Aorta (tissue), 5 donors: Measurements from ENCODE around the gene NUAK2. TPM values are rescaled to one million over a fixed set of nuclear protein-coding genes. Genes with fewer than 3 reads are reported as not detected.

Experiments used
- ATAC-seq: fragments of 200-7000 bp; cut with Tn5 transposase; one replicate; pipeline ENCODE4 v1.9.1; 2022; ENCODE audit warnings: moderate library complexity; ENCODE audit not compliant: low FRiP score
- DNase-seq, 2 donors: peaks; one replicate each; pipeline ENCODE4 v3.0.0-alpha.2; 2020
- H3K27ac ChIP-seq, 2 donors: one replicate each; pipeline ENCODE4 v1.5.1; 2013; ENCODE audit warnings: low read length in 2 of 2, mild to moderate bottlenecking in 2 of 2, moderate library complexity in 2 of 2, control low read depth in 1 of 2, inconsistent platforms in 1 of 2, low read depth in 1 of 2
- H3K27me3 ChIP-seq, 2 donors: one replicate each; pipeline ENCODE4 v1.6.1; 2013; ENCODE audit warnings: control low read depth in 1 of 2, low read length in 1 of 2, mild to moderate bottlenecking in 1 of 2, moderate library complexity in 1 of 2; ENCODE audit not compliant: insufficient read depth in 2 of 2, control insufficient read depth in 1 of 2
- H3K36me3 ChIP-seq, 2 donors: one replicate each; pipeline ENCODE4 v1.6.1; 2013; ENCODE audit warnings: control low read depth in 1 of 2, low read length in 1 of 2, mild to moderate bottlenecking in 1 of 2; ENCODE audit not compliant: insufficient read depth in 2 of 2, control insufficient read depth in 1 of 2
- H3K4me1 ChIP-seq, 2 donors: one replicate each; pipeline ENCODE4 v1.6.1; 2013; ENCODE audit warnings: low read length in 2 of 2, control low read depth in 1 of 2, mild to moderate bottlenecking in 1 of 2, moderate library complexity in 1 of 2; ENCODE audit not compliant: insufficient read depth in 2 of 2, control insufficient read depth in 1 of 2
- H3K4me3 ChIP-seq, 2 donors: one replicate each; pipeline ENCODE4 v1.5.1; 2013; ENCODE audit warnings: low read length in 2 of 2, control low read depth in 1 of 2, mild to moderate bottlenecking in 1 of 2
- H3K9me3 ChIP-seq: one replicate; pipeline ENCODE4 v1.6.1; 2013; ENCODE audit warnings: mild to moderate bottlenecking, low read length; ENCODE audit not compliant: control insufficient read depth
- WGBS, 2 donors: extraction: QIAGEN DNeasy Blood & Tissue Kit; methylation state at CpG; one replicate each; pipeline ENCODE4 v1.1.7; 2013; 5-methylcytosine and 5-hydroxymethylcytosine counted together
- intact Hi-C, 2 donors: fragments of 100-400 bp; cut with DNase I; formaldehyde crosslinking; loops; one replicate each; pipeline versions ENCODE4 v1.14.2 to v1.15.0; 2022
- polyA plus RNA-seq, 2 donors: library from polyadenylated mRNA; stranded (reverse); fragments of 200-250 nt; gene quantifications; one replicate each; pipeline ENCODE4 v1.2.3, GENCODE V29; 2013
- total RNA-seq, 2 donors: library from RNA; stranded (reverse); fragmentation: NEBNext Ultra II Directional; extraction: Animal tissue kit (Norgen Biotek cat#: 25700); gene quantifications; one replicate each; pipeline ENCODE4 v1.2.1, GENCODE V29; 2021
- donor health status: healthy with polysubstance abuse.
- donor health status: Bipolar disorder and iron deficiency.
- donor health status: DM: no; HTN: no; CAD: no.
- donor health status: DM: no; HTN: no; CAD: no.
- donor health status: DM: yes; HTN: yes; CAD: no.

NUAK2 gene
- total and polyA plus RNA-seq, 4 donors: 0.49 to 3.0 (median 2.1) TPM

DNA sequence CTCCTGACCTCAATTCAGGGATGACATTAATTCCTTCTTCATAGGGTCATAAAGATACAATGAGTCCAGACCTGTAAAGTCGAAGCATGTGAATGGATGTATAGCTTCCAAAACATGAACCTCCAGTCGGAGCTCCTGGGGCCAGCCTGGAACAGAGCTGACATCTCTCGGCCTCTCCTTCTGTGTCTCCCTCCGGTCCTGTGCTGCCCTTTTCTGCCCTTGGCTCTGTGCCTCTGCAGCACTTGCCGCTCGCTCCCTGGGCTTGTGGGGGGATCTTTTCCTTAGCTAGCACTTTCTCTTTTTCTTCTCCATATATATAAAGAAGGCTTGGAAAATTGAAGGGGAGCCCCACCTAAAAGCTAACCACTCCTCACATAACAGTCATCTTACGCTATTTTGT is 51.3 kb downstream of the NUAK2 start:
- Histone ChIP-seq H3K27ac (no peak overlapping the region), H3K27me3 (no peaks in the 10 kb centered on the region), H3K4me3 (no peak overlapping the region), H3K4me1 (peaks cover 0 to 2% of the 10 kb centered on the region in 2 donors), H3K9me3 (no peaks in the 10 kb centered on the region), H3K36me3 (no peaks in the 10 kb centered on the region)
- no peak for ATAC-seq
- intact Hi-C loops: loop anchor here in 1 of 2 donors (10.0 kb wide), 1 partner anchor 165 kb away; no protein-coding TSS in a partner anchor
- DNase-seq: no peak
- WGBS, 2 donors: 78 to 85% methylated on average over 7 of the region's 7 CpGs

- peaks cover 0 to 2% of the 10 kb centered on the region in 2 donors for H3K4me1 ChIP-seq
- H3K4me3 ChIP-seq: no peak overlapping the region
- no peak for ATAC-seq
- 92 to 94% methylated on average over 8 of the region's 8 CpGs for WGBS, 2 donors
- no peak for DNase-seq
- no peaks in the 10 kb centered on the region for H3K9me3 ChIP-seq
- no peak overlapping the region for H3K27ac ChIP-seq
- no peaks in the 10 kb centered on the region for H3K36me3 ChIP-seq
- no peaks in the 10 kb centered on the region for H3K27me3 ChIP-seq
- intact Hi-C loops: loop anchor here in 1 of 2 donors (10.0 kb wide), 1 partner anchor 165 kb away; no protein-coding TSS in a partner anchor
These were observed 51.8 kb downstream of the NUAK2 start for GRCh38 chr1:205269711-205270110.

DNA sequence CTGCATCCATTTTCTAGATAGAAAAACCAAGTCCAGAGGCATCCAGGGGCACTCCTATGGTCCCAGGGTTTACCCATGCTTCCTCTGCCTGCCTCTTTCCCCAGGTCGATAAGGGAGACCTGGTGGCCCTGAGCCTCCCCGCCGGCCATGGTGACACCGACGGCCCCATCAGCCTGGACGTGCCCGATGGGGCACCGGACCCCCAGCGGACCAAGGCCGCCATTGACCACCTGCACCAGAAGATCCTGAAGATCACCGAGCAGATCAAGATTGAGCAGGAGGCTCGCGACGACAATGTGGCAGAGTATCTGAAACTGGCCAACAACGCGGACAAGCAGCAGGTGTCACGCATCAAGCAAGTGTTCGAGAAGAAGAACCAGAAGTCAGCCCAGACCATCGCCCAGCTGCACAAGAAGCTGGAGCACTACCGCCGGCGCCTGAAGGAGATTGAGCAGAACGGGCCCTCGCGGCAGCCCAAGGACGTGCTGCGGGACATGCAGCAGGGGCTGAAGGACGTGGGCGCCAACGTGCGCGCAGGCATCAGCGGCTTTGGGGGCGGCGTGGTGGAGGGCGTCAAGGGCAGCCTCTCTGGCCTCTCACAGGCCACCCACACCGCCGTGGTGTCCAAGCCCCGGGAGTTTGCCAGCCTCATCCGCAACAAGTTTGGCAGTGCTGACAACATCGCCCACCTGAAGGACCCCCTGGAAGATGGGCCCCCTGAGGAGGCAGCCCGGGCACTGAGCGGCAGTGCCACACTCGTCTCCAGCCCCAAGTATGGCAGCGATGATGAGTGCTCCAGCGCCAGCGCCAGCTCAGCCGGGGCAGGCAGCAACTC is 52.5 kb downstream of the NUAK2 start:
- DNase-seq: no peak
- H3K4me1 ChIP-seq: peaks cover 0 to 2% of the 10 kb centered on the region in 2 donors
- WGBS, 2 donors: 95 to 96% methylated on average over 48 of the region's 48 CpGs
- H3K27me3 ChIP-seq: no peaks in the 10 kb centered on the region
- H3K36me3 ChIP-seq: no peaks in the 10 kb centered on the region
- H3K27ac ChIP-seq: no peak overlapping the region
- intact Hi-C loops: no loop called here
- H3K4me3 ChIP-seq: no peak overlapping the region
- no peak for ATAC-seq
- H3K9me3 ChIP-seq: no peaks in the 10 kb centered on the region

DNA sequence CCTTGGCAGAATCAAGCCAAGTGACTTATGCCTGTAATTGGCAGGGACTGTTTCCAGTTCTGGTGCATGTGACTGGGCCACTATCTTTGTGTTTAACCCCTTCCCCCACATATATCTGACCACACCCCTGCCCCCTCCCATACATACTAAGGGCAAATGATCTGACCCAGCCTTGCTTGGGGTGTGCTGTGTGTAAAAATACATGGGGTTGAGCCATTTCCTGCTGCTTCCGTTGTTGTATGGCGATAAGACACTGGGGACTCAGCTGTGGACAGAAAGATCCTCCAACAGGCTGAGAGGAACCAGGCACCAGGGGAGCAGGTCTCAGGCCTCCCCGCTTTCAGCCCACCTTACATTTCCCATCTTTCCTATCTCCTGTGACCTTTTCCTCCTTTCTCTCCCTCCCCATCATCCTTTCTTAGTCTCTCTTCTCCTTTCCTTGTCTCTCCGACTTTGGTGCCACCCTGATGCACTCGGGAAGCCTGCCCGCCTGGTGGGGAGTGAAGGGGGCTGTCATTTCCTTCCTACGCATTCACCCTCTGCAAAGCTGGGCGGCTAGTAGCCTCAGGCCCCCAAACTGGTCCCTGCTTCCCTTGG is 54.1 kb downstream of the NUAK2 start:
- H3K4me3 ChIP-seq: no peak overlapping the region
- intact Hi-C loops: no loop called here
- H3K4me1 ChIP-seq: peaks cover 0 to 2% of the 10 kb centered on the region in 2 donors
- no peaks in the 10 kb centered on the region for H3K36me3 ChIP-seq
- no peak for DNase-seq
- 87 to 89% methylated on average over 8 of the region's 8 CpGs for WGBS, 2 donors
- H3K9me3 ChIP-seq: no peaks in the 10 kb centered on the region
- no peak for ATAC-seq
- H3K27me3 ChIP-seq: no peaks in the 10 kb centered on the region
- H3K27ac ChIP-seq: no peak overlapping the region

GRCh38 chr1:205266611-205267305 is 54.8 kb downstream of the NUAK2 start:
- ATAC-seq: no peak
- H3K36me3 ChIP-seq: no peaks in the 10 kb centered on the region

DNA sequence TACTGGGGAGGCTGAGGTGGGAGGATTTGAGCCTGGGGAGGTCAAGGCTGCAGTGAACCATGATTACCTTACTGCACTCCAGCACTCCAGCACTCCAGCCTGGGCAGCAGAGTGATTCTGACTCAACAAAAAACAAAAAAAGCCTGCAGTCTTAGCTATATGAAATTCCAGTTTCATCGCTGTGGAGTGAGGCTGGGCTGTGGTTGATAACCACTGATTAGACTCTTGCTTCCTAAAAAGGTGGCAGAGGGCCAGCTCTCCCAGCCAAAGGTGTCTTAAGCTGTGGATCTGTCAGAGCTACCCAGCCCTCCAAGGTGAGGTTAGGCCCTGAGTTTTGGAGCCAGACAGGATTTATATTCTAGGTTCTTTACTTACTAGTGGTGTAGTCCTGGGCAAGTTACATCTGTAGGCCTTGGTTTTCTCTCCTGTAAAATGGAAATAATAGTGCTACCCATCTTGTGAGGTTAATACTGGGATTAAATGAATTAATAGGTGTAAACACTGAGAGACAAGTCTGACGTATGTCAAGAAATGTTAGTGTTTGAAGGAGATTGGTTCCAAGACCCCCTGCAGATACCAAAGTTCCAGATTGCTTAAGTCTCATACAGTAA is 57.9 kb downstream of the NUAK2 start:
- Histone ChIP-seq H3K27ac (no peak overlapping the region), H3K4me3 (no peak overlapping the region), H3K9me3 (no peaks in the 10 kb centered on the region), H3K4me1 (no peaks in the 10 kb centered on the region), H3K36me3 (no peaks in the 10 kb centered on the region), H3K27me3 (no peaks in the 10 kb centered on the region)
- ATAC-seq (no peak), DNase-seq (no peak)
- intact Hi-C loops: no loop called here
- WGBS, 2 donors: 82 to 86% methylated on average over 2 of the region's 2 CpGs

More at GRCh38 chr1:205266611-205267305, 54.8 kb downstream of the NUAK2 start:
- DNase-seq: no peak
- no peaks in the 10 kb centered on the region for H3K9me3 ChIP-seq
- H3K27me3 ChIP-seq: no peaks in the 10 kb centered on the region
- peaks cover 0 to 2% of the 10 kb centered on the region in 2 donors for H3K4me1 ChIP-seq
- H3K27ac ChIP-seq: no peak overlapping the region
- WGBS, 2 donors: 78 to 84% methylated on average over 10 of the region's 10 CpGs
- H3K4me3 ChIP-seq: no peak overlapping the region
- intact Hi-C loops: no loop called here

GRCh38 chr1:205262731-205263171 is 58.8 kb downstream of the NUAK2 start:
- no peak overlapping the region for H3K4me3 ChIP-seq
- H3K9me3 ChIP-seq: no peaks in the 10 kb centered on the region
- no peaks in the 10 kb centered on the region for H3K27me3 ChIP-seq
- H3K36me3 ChIP-seq: no peaks in the 10 kb centered on the region
- H3K4me1 ChIP-seq: no peaks in the 10 kb centered on the region
- WGBS, 2 donors: 75 to 78% methylated on average over 8 of the region's 8 CpGs
- intact Hi-C loops: no loop called here
- H3K27ac ChIP-seq: no peak overlapping the region
- ATAC-seq (no peak), DNase-seq (no peak)

GRCh38 chr1:205261946-205262691 is 59.4 kb downstream of the NUAK2 start:
- intact Hi-C loops: no loop called here
- no peak for DNase-seq
- H3K27me3 ChIP-seq: no peaks in the 10 kb centered on the region
- no peaks in the 10 kb centered on the region for H3K36me3 ChIP-seq
- 57 to 61% methylated on average over 5 of the region's 5 CpGs for WGBS, 2 donors
- no peak overlapping the region for H3K27ac ChIP-seq
- no peak overlapping the region for H3K4me3 ChIP-seq
- ATAC-seq: no peak
- no peaks in the 10 kb centered on the region for H3K9me3 ChIP-seq
- H3K4me1 ChIP-seq: no peaks in the 10 kb centered on the region
